H1 (cell line): ENCODE data around the gene BICDL1. TPM values are rescaled to one million over a fixed set of nuclear protein-coding genes. Genes with fewer than 3 reads are reported as not detected.

ENCODE experiments used
- CTCF ChIA-PET: fragments of 300-600 bp; sonication (Branson Sonifier 250); formaldehyde crosslinking; loops from one replicate; lab custom pipeline; 2021; ENCODE audit not compliant: partially characterized antibody; lab: Charles Lee
- POLR2A ChIA-PET: fragments of 300-600 bp; sonication (Branson Sonifier 250); formaldehyde crosslinking; loops from one replicate; lab custom pipeline; 2021; ENCODE audit warnings: inconsistent platforms; ENCODE audit not compliant: partially characterized antibody; lab: Charles Lee
- DNase-seq, 2 experiments: peaks; one replicate each; pipeline versions ENCODE4 v3.0.0 to v3.0.0-alpha.2; 2010 to 2022; ENCODE audit warnings: low spot score in 2 of 2, low read depth in 1 of 2, mixed read lengths in 1 of 2
- FAIRE-seq: peaks from 2 replicates; lab custom pipeline; 2011; peaks lifted over from hg19 to GRCh38; lab: Jason Lieb, UNC
- H2AFZ ChIP-seq: 2 replicates; pipeline ENCODE4 v1.8.1; 2012; ENCODE audit warnings: low read length, inconsistent platforms
- H2AK5ac ChIP-seq: 2 replicates; pipeline ENCODE4 v1.6.1; 2013; ENCODE audit warnings: low read depth, low read length
- H2BK120ac ChIP-seq: replicated peaks from 2 replicates; pipeline ENCODE3; 2013; ENCODE audit warnings: low read depth, low read length, inconsistent platforms
- H2BK12ac ChIP-seq: 2 replicates; pipeline ENCODE4 v1.6.1; 2013; ENCODE audit warnings: low read depth, low read length
- H2BK15ac ChIP-seq: 2 replicates; pipeline ENCODE4 v1.6.1; 2013; ENCODE audit warnings: low read length
- H2BK20ac ChIP-seq: 2 replicates; pipeline ENCODE4 v1.6.1; 2013; ENCODE audit warnings: low read length
- H2BK5ac ChIP-seq: 2 replicates; pipeline ENCODE4 v1.6.1; 2013; ENCODE audit warnings: low read depth, low read length
- H3K14ac ChIP-seq: 2 replicates; pipeline ENCODE4 v1.6.1; 2013; ENCODE audit warnings: inconsistent platforms; ENCODE audit not compliant: insufficient read length
- H3K18ac ChIP-seq: 2 replicates; pipeline ENCODE4 v1.6.1; 2013; ENCODE audit warnings: low read length; ENCODE audit errors: extremely low read depth
- H3K23ac ChIP-seq: 2 replicates; pipeline ENCODE4 v1.6.1; 2013; ENCODE audit warnings: inconsistent platforms; ENCODE audit not compliant: insufficient read length
- H3K23me2 ChIP-seq: 2 replicates; pipeline ENCODE4 v1.6.1; 2013; ENCODE audit warnings: low read depth, low read length
- H3K27ac ChIP-seq: 2 replicates; pipeline ENCODE4 v1.6.1; 2011; ENCODE audit warnings: low read depth, low read length, inconsistent platforms
- H3K27me3 ChIP-seq, 4 experiments: replicated peaks in 1 of 4; 1 replicate in 1 of 4; 2 replicates in 3 of 4; pipeline versions ENCODE4 v1.6.1 to v1.8.1; 2011 to 2013; ENCODE audit warnings: low read length in 3 of 4, mild to moderate bottlenecking in 3 of 4, inconsistent platforms in 2 of 4, mixed read lengths in 2 of 4, moderate library complexity in 1 of 4; ENCODE audit not compliant: control insufficient read depth in 3 of 4, insufficient read depth in 3 of 4; ENCODE audit errors: extremely low read depth in 1 of 4
- H3K36me3 ChIP-seq, 4 experiments: 2 replicates each; pipeline versions ENCODE4 v1.6.1 to v1.8.1; 2011 to 2013; ENCODE audit warnings: mild to moderate bottlenecking in 4 of 4, low read length in 3 of 4, moderate library complexity in 2 of 4, control low read depth in 1 of 4, inconsistent platforms in 1 of 4; ENCODE audit not compliant: insufficient read depth in 4 of 4, control insufficient read depth in 2 of 4
- H3K4ac ChIP-seq: replicated peaks from 2 replicates; pipeline ENCODE3; 2013; ENCODE audit warnings: low read length, low read depth, mixed read lengths, inconsistent platforms; ENCODE audit not compliant: insufficient read length
- H3K4me1 ChIP-seq, 4 experiments: replicated peaks in 1 of 4; 1 replicate in 1 of 4; 2 replicates in 3 of 4; pipeline versions ENCODE4 v1.6.1 to v1.8.1; 2011 to 2013; ENCODE audit warnings: low read length in 3 of 4, inconsistent platforms in 2 of 4, mixed read lengths in 1 of 4; ENCODE audit not compliant: insufficient read depth in 4 of 4, control insufficient read depth in 3 of 4
- H3K4me2 ChIP-seq, 2 experiments: 2 replicates each; pipeline versions ENCODE4 v1.6.1 to v1.8.1; 2011 to 2013; ENCODE audit warnings: low read depth in 2 of 2, low read length in 2 of 2, control low read depth in 1 of 2, inconsistent platforms in 1 of 2, mild to moderate bottlenecking in 1 of 2; ENCODE audit not compliant: insufficient read depth in 1 of 2
- H3K4me3 ChIP-seq, 4 experiments: fragments of 200-600, 300-600 bp in 1 of 4; sonication (generic), shearing (Covaris generic), sonication (Bioruptor Twin) in 1 of 4; 2 replicates each; pipeline versions ENCODE4 v1.5.1 to v1.8.1; 2011 to 2016; ENCODE audit warnings: low read length in 4 of 4, low read depth in 3 of 4, control low read depth in 2 of 4, inconsistent platforms in 2 of 4, mild to moderate bottlenecking in 2 of 4, mixed read lengths in 1 of 4, moderate library complexity in 1 of 4; ENCODE audit not compliant: insufficient read depth in 2 of 4; ENCODE audit errors: extremely low read depth in 1 of 4
- H3K56ac ChIP-seq: replicated peaks from 2 replicates; pipeline ENCODE3; 2013; ENCODE audit warnings: low read depth, mild to moderate bottlenecking, mixed read lengths, low read length, inconsistent platforms; ENCODE audit not compliant: insufficient read length
- H3K79me1 ChIP-seq: 2 replicates; pipeline ENCODE4 v1.6.1; 2013; ENCODE audit warnings: low read depth, low read length, control low read depth
- H3K79me2 ChIP-seq, 2 experiments: 2 replicates each; pipeline versions ENCODE4 v1.6.1 to v1.8.1; 2012 to 2013; ENCODE audit warnings: low read length in 2 of 2, mild to moderate bottlenecking in 2 of 2, inconsistent platforms in 1 of 2; ENCODE audit not compliant: insufficient read depth in 2 of 2, control insufficient read depth in 1 of 2
- H3K9ac ChIP-seq, 4 experiments: replicated peaks in 1 of 4; 1 replicate in 1 of 4; 2 replicates in 3 of 4; pipeline versions ENCODE4 v1.6.1 to v1.8.1; 2011 to 2013; ENCODE audit warnings: low read depth in 3 of 4, low read length in 3 of 4, control low read depth in 2 of 4, mild to moderate bottlenecking in 2 of 4, moderate library complexity in 2 of 4, inconsistent platforms in 1 of 4; ENCODE audit errors: extremely low read depth in 1 of 4
- H3K9me3 ChIP-seq, 2 experiments: 2 replicates each; pipeline versions ENCODE4 v1.6.1 to v1.8.1; 2012 to 2013; ENCODE audit warnings: mild to moderate bottlenecking in 2 of 2, moderate library complexity in 2 of 2, control low read depth in 1 of 2, inconsistent platforms in 1 of 2, low read depth in 1 of 2, low read length in 1 of 2, mixed read lengths in 1 of 2; ENCODE audit not compliant: insufficient read depth in 2 of 2
- H4K20me1 ChIP-seq, 2 experiments: replicated peaks in 1 of 2; 2 replicates each; pipeline versions ENCODE3 to v1.8.1; 2011 to 2013; ENCODE audit warnings: inconsistent platforms in 2 of 2, low read length in 2 of 2, mild to moderate bottlenecking in 1 of 2; ENCODE audit not compliant: insufficient read depth in 2 of 2, control insufficient read depth in 1 of 2
- H4K5ac ChIP-seq: 2 replicates; pipeline ENCODE4 v1.6.1; 2013; ENCODE audit warnings: low read length, low read depth, mixed read lengths, inconsistent platforms; ENCODE audit not compliant: insufficient read length
- H4K8ac ChIP-seq: 2 replicates; pipeline ENCODE4 v1.8.0; 2013; ENCODE audit warnings: mild to moderate bottlenecking, moderate library complexity, low read length, inconsistent platforms; ENCODE audit not compliant: insufficient read depth; ENCODE audit errors: extremely low read depth
- H4K91ac ChIP-seq: replicated peaks from 2 replicates; pipeline ENCODE3; 2013; ENCODE audit warnings: low read length, mixed read lengths, inconsistent platforms; ENCODE audit not compliant: insufficient read length
- HDAC2 ChIP-seq, 2 experiments: fragments of 300-600 bp in 1 of 2; sonication (generic) in 1 of 2; IDR thresholded peaks; 2 replicates each; pipeline ENCODE4 v1.6.1; 2011 to 2012; ENCODE audit warnings: low read depth in 2 of 2, low read length in 2 of 2, mild to moderate bottlenecking in 2 of 2, moderate library complexity in 2 of 2, borderline replicate concordance in 1 of 2, inconsistent platforms in 1 of 2
- KDM1A ChIP-seq: fragments of 200-600, 300-600 bp; sonication (generic); IDR thresholded peaks from 2 replicates; pipeline ENCODE4 v1.7.1; 2016; ENCODE audit warnings: mild to moderate bottlenecking, low read length, borderline replicate concordance
- KDM4A ChIP-seq: IDR thresholded peaks from one replicate; pipeline ENCODE4 v1.7.1; 2012; ENCODE audit warnings: low read depth, mild to moderate bottlenecking, moderate library complexity, low read length, inconsistent platforms; ENCODE audit not compliant: severe bottlenecking
- POLR2A ChIP-seq, 2 experiments: IDR thresholded peaks; 1 replicate in 1 of 2; 2 replicates in 1 of 2; pipeline ENCODE4 v1.6.1; 2011; ENCODE audit warnings: low read depth in 2 of 2, low read length in 2 of 2, mild to moderate bottlenecking in 2 of 2; ENCODE audit errors: control extremely low read depth in 1 of 2
- POU5F1 ChIP-seq: IDR thresholded peaks from 2 replicates; pipeline ENCODE4 v1.6.1; 2011; ENCODE audit warnings: low read depth, mild to moderate bottlenecking, low read length, moderate library complexity
- SP2 ChIP-seq: IDR thresholded peaks from 2 replicates; pipeline ENCODE4 v1.6.1; 2012; ENCODE audit warnings: mild to moderate bottlenecking, low read length, inconsistent platforms
- WGBS, 2 experiments: shearing (Covaris generic) in 1 of 2; methylation state at CpG; one replicate each; pipeline versions ENCODE4 v1.1.6 to v1.1.7; 2013 to 2015; ENCODE audit warnings: low lambda C conversion rate in 2 of 2, mixed read lengths in 2 of 2, inconsistent platforms in 1 of 2, low coverage in 1 of 2, missing lambda C conversion rate in 1 of 2; ENCODE audit not compliant: insufficient replicate concordance in 2 of 2, insufficient coverage in 1 of 2, insufficient read length in 1 of 2; ENCODE audit errors: extremely low coverage in 1 of 2, missing lambda C conversion rate in 1 of 2; 5-methylcytosine and 5-hydroxymethylcytosine counted together
- polyA plus RNA-seq, 7 experiments: library from polyadenylated mRNA; depleted of rRNA in 3 of 7; stranded (reverse) in 5 of 7; unstranded in 2 of 7; fragments of >200 nt in 5 of 7; fragments of 200-250 nt in 2 of 7; gene quantifications; 1 replicate in 5 of 7; 2 replicates in 1 of 7; 4 replicates in 1 of 7; pipeline versions ENCODE4 v1.2.1 to v1.2.3, GENCODE V29; 2011 to 2013; ENCODE audit warnings: missing spikeins in 2 of 7, mixed read lengths in 2 of 7
- total RNA-seq: library from RNA; stranded (reverse); fragmentation: NEBNext Ultra II Directional; extraction: Animal tissue kit (Norgen Biotek cat#: 25700); gene quantifications from 2 replicates; pipeline ENCODE4 v1.2.1, GENCODE V29; 2021

Gene BICDL1
- total and polyA plus RNA-seq, 2 of the 8 experiments (the other 6 are each of a cell fraction or from before 2014, with no cell fraction given), result 17.2 to 25.9 TPM

- H3K9me3 ChIP-seq, result no peaks in the 10 kb centered on the region
- no peaks in the 10 kb centered on the region for H3K79me1 ChIP-seq
- H3K14ac ChIP-seq, result no peak overlapping the region
- FAIRE-seq (no peak), DNase-seq (no peak)
- H3K4me2 ChIP-seq, result no peak overlapping the region
- no peaks in the 10 kb centered on the region for H4K20me1 ChIP-seq
- H4K91ac ChIP-seq, result no peak overlapping the region
- no peaks in the 10 kb centered on the region for H3K23me2 ChIP-seq
- no peak overlapping the region for H2BK15ac ChIP-seq
- H3K4me3 ChIP-seq, result no peak overlapping the region
- H3K23ac ChIP-seq, result no peak overlapping the region
- H3K4me1 ChIP-seq, result no peaks in the 10 kb centered on the region
- H4K8ac ChIP-seq, result no peak overlapping the region
- no peak overlapping the region for H2BK12ac ChIP-seq
- H4K5ac ChIP-seq, result no peak overlapping the region
- H3K27me3 ChIP-seq, result no peaks in the 10 kb centered on the region
- no peak overlapping the region for H2AK5ac ChIP-seq
- ChIA-PET CTCF (interaction anchor here (1.2 kb wide), 1 partner anchor 88 kb away, joined by 3 read pairs; no protein-coding TSS in a partner anchor), POLR2A (no interaction called here)
- H3K27ac ChIP-seq, result no peak overlapping the region
- TF ChIP-seq POU5F1 (no peak), POLR2A (IDR thresholded peaks at IDR 0.05; ENCODE audit: control extremely low read depth in 1 of 2, low read depth in 2 of 2, low read length in 2 of 2) (no peak), SP2 (no peak), KDM4A (no peak), KDM1A (no peak), HDAC2 (IDR thresholded peaks at IDR 0.05; ENCODE audit: borderline replicate concordance in 1 of 2, low read depth in 2 of 2, low read length in 2 of 2) (no peak)
- H3K79me2 ChIP-seq, result no peaks in the 10 kb centered on the region
- no peaks in the 10 kb centered on the region for H3K36me3 ChIP-seq
- H3K9ac ChIP-seq, result no peak overlapping the region
- H3K18ac ChIP-seq, result no peak overlapping the region
- H3K4ac ChIP-seq, result no peak overlapping the region
- WGBS, 2 experiments, result 88% methylated on average over 6 of the region's 6 CpGs; no CpG with 5 or more reads in 1 of the 2 experiments
- no peak overlapping the region for H3K56ac ChIP-seq
- H2AFZ ChIP-seq, result no peak overlapping the region
- H2BK20ac ChIP-seq, result no peak overlapping the region
- no peak overlapping the region for H2BK5ac ChIP-seq
- H2BK120ac ChIP-seq, result no peak overlapping the region
Observed at GRCh38 chr12:119964123-119964522, 24.9 kb upstream of the BICDL1 start.
